Measurements from ENCODE around the gene RSPH1. TPM values are rescaled to one million over a fixed set of nuclear protein-coding genes. Genes with fewer than 3 reads are reported as not detected.

Gene RSPH1
- total and polyA plus RNA-seq, 4 donors, result 0.09 to 0.17 (median 0.16) TPM; not detected in 1

- Histone ChIP-seq H3K36me3 (ENCODE audit: control insufficient read depth in 4 of 4, insufficient read depth in 3 of 4, low read depth in 1 of 4, low read length in 3 of 4) (no peaks in the 10 kb centered on the region), H3K9ac (ENCODE audit: low read depth in 1 of 2, low read length in 2 of 2) (no peak overlapping the region), H3K4me3 (ENCODE audit: low read depth in 1 of 3, low read length in 3 of 3) (no peak overlapping the region), H3K4me1 (ENCODE audit: control insufficient read depth in 4 of 4, insufficient read depth in 4 of 4, low read length in 3 of 4) (no peaks in the 10 kb centered on the region), H3K27ac (ENCODE audit: low read depth in 1 of 2, low read length in 2 of 2) (no peak overlapping the region), H3K27me3 (ENCODE audit: control insufficient read depth in 4 of 4, insufficient read depth in 4 of 4, low read length in 3 of 4) (no peaks in the 10 kb centered on the region), H3K9me3 (ENCODE audit: control insufficient read depth in 4 of 4, low read length in 3 of 4) (no peaks in the 10 kb centered on the region)
- TF ChIP-seq SP1 (IDR thresholded peaks at IDR 0.05), result no peak
- TF ChIP-seq CTCF (IDR thresholded peaks at IDR 0.05; ENCODE audit: low read depth, low read length, missing input control), result no peak
- TF ChIP-seq NR2F2 (IDR thresholded peaks at IDR 0.05), result peak; percentile 25
- WGBS, result 69% methylated on average over 18 of the region's 18 CpGs
- no peak for DNase-seq (ENCODE audit: low spot score)
These were observed 42.6 kb downstream of the RSPH1 start for GRCh38 chr21:42453224-42453985.

GRCh38 chr21:42452401-42453223 lies 43.4 kb downstream of the RSPH1 start:
- WGBS, result 90% methylated on average over 22 of the region's 22 CpGs
- H3K27ac ChIP-seq (ENCODE audit: low read depth in 1 of 2, low read length in 2 of 2), result no peak overlapping the region
- H3K27me3 ChIP-seq (ENCODE audit: control insufficient read depth in 4 of 4, insufficient read depth in 4 of 4, low read length in 3 of 4), result no peaks in the 10 kb centered on the region
- H3K9ac ChIP-seq (ENCODE audit: low read depth in 1 of 2, low read length in 2 of 2), result no peak overlapping the region
- no peak for DNase-seq (ENCODE audit: low spot score)
- TF ChIP-seq CTCF (IDR thresholded peaks at IDR 0.05; ENCODE audit: low read depth, low read length, missing input control), result no peak
- no peak for TF ChIP-seq JUND (IDR thresholded peaks at IDR 0.05)
- no peak for TF ChIP-seq HNF4A (conservative IDR thresholded peaks at IDR 0.05)
- no peak for TF ChIP-seq ZBTB33 (IDR thresholded peaks at IDR 0.05)
- no peak overlapping the region for H3K4me3 ChIP-seq (ENCODE audit: low read depth in 1 of 3, low read length in 3 of 3)
- H3K4me1 ChIP-seq (ENCODE audit: control insufficient read depth in 4 of 4, insufficient read depth in 4 of 4, low read length in 3 of 4), result no peaks in the 10 kb centered on the region
- no peaks in the 10 kb centered on the region for H3K36me3 ChIP-seq (ENCODE audit: control insufficient read depth in 4 of 4, insufficient read depth in 3 of 4, low read depth in 1 of 4, low read length in 3 of 4)
- H3K9me3 ChIP-seq (ENCODE audit: control insufficient read depth in 4 of 4, low read length in 3 of 4), result no peaks in the 10 kb centered on the region

- Histone ChIP-seq H3K9ac (ENCODE audit: low read depth in 1 of 2, low read length in 2 of 2) (no peak overlapping the region), H3K27ac (ENCODE audit: low read depth in 1 of 2, low read length in 2 of 2) (no peak overlapping the region), H3K36me3 (ENCODE audit: control insufficient read depth in 4 of 4, insufficient read depth in 3 of 4, low read depth in 1 of 4, low read length in 3 of 4) (no peaks in the 10 kb centered on the region), H3K4me3 (ENCODE audit: low read depth in 1 of 3, low read length in 3 of 3) (no peak overlapping the region), H3K4me1 (ENCODE audit: control insufficient read depth in 4 of 4, insufficient read depth in 4 of 4, low read length in 3 of 4) (no peaks in the 10 kb centered on the region), H3K27me3 (ENCODE audit: control insufficient read depth in 4 of 4, insufficient read depth in 4 of 4, low read length in 3 of 4) (no peaks in the 10 kb centered on the region), H3K9me3 (ENCODE audit: control insufficient read depth in 4 of 4, low read length in 3 of 4) (no peaks in the 10 kb centered on the region)
- DNase-seq (ENCODE audit: low spot score), result no peak
- 96% methylated on average over 9 of the region's 9 CpGs for WGBS
- TF ChIP-seq YY1 (IDR thresholded peaks at IDR 0.05) (no peak), CTCF (IDR thresholded peaks at IDR 0.05; ENCODE audit: low read depth, low read length, missing input control) (no peak), GABPA (IDR thresholded peaks at IDR 0.05 in 1 of 2, conservative IDR thresholded peaks at IDR 0.05 in 1 of 2) (no peak), HNF4G (IDR thresholded peaks at IDR 0.05) (no peak), EGR1 (IDR thresholded peaks at IDR 0.05; ENCODE audit: low read depth in 2 of 2) (no peak), ATF3 (IDR thresholded peaks at IDR 0.05) (no peak), JUND (IDR thresholded peaks at IDR 0.05) (no peak), ZBTB33 (IDR thresholded peaks at IDR 0.05) (no peak), FOXA1 (IDR thresholded peaks at IDR 0.05) (no peak), FOXA2 (IDR thresholded peaks at IDR 0.05) (no peak)
These were observed 44.1 kb downstream of the RSPH1 start for GRCh38 chr21:42451941-42452340.
